GM10266 (cell line): Measurements from ENCODE around the gene CLIC5.
A peak's percentile ranks its signal among the peaks of the same experiment; 100 is the strongest.

Experiments
- DNase-seq: peaks from one replicate; pipeline ENCODE4 v3.0.0; 2012; ENCODE audit errors: extremely low spot score
- CTCF ChIP-seq: IDR thresholded peaks from 2 replicates; pipeline ENCODE4 v1.5.1; 2012; ENCODE audit warnings: mild to moderate bottlenecking, low read depth; ENCODE audit not compliant: control insufficient read depth, insufficient read depth; ENCODE audit errors: missing control alignments

The CLIC5 gene

DNA sequence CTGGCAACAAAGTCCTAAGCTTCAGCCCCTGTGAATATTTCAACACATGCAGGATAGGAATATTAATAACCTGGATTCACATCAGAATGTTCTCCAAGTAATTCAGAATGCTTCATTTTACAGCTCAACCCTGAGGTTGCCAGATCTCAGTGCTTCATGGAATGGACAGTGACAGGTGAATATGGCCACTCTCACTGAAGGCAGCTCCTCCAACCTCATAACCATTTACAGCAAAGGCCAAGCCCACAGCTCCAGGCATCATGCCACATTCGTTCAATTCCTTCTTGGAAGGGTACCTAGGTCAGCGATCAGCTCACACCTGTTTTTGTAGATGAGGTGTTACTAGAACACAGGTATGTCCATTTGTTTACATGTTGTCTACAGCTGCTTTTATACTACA lies 17.1 kb downstream of the CLIC5 start:
- no peak for DNase-seq
- no peak for TF ChIP-seq CTCF

- TF ChIP-seq CTCF = no peak
- no peak for DNase-seq
Measured at GRCh38 chr6:45997875-45998506, 17.7 kb downstream of the CLIC5 start.

DNA sequence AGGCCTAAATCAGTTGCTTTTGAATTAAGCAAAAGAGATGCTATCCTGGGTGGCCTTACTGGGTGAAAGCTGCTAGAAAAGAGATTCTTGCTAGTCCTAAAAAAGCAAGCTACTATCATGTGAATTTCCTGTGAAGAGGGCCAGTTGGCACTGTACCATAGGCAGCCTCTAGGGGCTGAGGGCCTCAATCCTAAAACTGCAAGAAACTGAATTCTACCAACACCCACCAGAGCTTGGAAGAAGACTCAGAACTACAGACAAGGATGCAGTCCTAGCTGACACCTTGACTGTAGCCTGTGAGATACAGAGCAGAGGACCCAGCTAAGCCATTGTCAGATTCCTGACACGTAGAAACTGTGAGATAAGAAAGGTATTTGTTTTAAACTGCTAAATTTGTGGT lies 24.5 kb downstream of the CLIC5 start:
- no peak for DNase-seq
- peak; percentile 15 for TF ChIP-seq CTCF

DNA sequence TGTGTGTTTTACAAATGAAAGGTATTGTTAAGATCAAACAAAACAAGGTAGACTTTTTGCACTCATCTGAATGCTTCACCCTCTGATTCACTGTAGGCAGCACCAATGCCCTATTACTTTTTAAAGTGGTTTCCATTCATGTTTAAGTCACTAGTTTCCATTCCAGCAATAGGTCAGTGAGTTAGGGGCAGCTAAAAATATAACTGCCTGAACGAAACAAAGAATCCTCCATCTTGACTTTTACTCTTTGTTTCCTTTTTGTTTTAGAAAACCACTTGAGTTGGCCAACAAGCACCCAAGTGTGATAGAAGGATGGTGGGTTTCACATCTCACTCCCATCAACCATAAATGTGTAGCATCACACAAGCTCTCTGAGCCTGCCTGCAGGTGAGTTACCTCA lies 25.5 kb downstream of the CLIC5 start:
- no peak for TF ChIP-seq CTCF
- DNase-seq = no peak

DNA sequence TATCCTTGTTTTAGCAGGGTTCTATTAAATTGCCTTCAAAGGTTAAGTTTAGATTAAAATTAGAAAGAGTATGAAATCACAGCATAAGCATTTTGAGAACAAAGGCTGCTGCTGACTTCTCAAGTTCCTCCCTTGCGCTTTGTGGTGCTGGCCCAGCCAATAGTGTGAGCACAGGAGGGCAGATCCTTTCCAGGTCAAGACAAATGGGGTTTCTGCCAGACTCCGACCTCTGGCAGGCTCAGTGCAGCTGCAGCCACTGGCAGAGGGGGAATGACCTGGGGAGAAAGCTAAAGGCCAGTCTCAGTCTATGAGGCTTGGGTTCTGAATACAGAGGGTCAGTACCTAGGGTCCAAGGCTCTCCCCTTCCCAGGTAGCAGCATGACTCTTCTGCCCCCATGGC lies 27.0 kb downstream of the CLIC5 start:
- DNase-seq = no peak
- TF ChIP-seq CTCF = no peak

GRCh38 chr6:45987856-45988255 lies 27.8 kb downstream of the CLIC5 start:
- no peak for TF ChIP-seq CTCF
- DNase-seq = no peak

DNA sequence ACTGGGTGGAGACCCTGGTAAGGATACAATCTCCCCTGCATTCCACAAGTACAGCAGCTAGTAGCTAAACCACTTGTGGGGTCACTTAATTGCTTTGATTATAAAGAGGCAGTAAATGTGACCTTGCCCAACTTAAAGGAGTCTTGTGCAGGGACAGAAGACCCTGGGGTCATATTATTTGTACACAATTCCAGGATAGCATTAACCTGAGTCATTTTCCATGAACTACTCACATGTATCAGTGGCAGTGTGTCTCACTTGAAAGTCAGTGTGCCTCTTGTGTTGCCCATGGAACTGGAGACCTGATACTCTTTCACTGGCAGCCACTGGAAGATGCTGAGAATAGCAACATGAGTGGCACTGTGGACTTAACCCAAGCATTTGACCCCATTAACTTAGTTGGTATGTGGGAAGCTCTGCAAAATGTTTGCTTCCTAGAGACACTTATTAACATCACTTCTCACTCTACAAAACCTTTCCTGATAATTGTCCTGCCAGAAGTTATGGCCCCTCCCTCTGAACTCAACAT lies 28.9 kb downstream of the CLIC5 start:
- no peak for DNase-seq

More for the DNA sequence above, 28.9 kb downstream of the CLIC5 start:
- no peak for TF ChIP-seq CTCF
